ENCODE results near the gene CDRT15.
"Not testable (repeated sequence)": the region's sequence is repeated elsewhere in the genome, so short reads cannot be mapped to it uniquely, and the experiment has no call there.

- TF ChIP-seq STAT6 (CRISPR knock-in tag; conservative IDR thresholded peaks at IDR 0.05; ENCODE audit: low read depth); CTCF (IDR thresholded peaks at IDR 0.05); CREM (CRISPR knock-in tag; IDR thresholded peaks at IDR 0.05); ZNF423 (CRISPR knock-in tag; IDR thresholded peaks at IDR 0.05); RORB (CRISPR knock-in tag; IDR thresholded peaks at IDR 0.05); NFATC4 (CRISPR knock-in tag; IDR thresholded peaks at IDR 0.05); ELF4 (CRISPR knock-in tag; IDR thresholded peaks at IDR 0.05; ENCODE audit: low read depth); ZBTB21 (CRISPR knock-in tag; IDR thresholded peaks at IDR 0.05; ENCODE audit: borderline replicate concordance); MLX (CRISPR knock-in tag; IDR thresholded peaks at IDR 0.05); GABPB1 (CRISPR knock-in tag; IDR thresholded peaks at IDR 0.05); SP1 (CRISPR knock-in tag; conservative IDR thresholded peaks at IDR 0.05); MAX (CRISPR knock-in tag; IDR thresholded peaks at IDR 0.05); ZNF121 (CRISPR knock-in tag; IDR thresholded peaks at IDR 0.05); GRHL2 (CRISPR knock-in tag; IDR thresholded peaks at IDR 0.05; ENCODE audit: insufficient replicate concordance, severe bottlenecking): not testable (repeated sequence)
These were observed 630 bp downstream of the CDRT15 start for GRCh38 chr17:14236032-14236431.

All from WTC11 (cell line).